Stimulated activated CD4-positive, alpha-beta T cell treated with anti-CD3 and anti-CD28 coated beads, TNF-alpha, amount 100 ng/mL, for 24 hours (primary cell): ENCODE data around the gene RHCG.
A peak's percentile ranks its signal among the peaks of the same experiment; 100 is the strongest.

Experiments used
- DNase-seq, 3 experiments: peaks; one replicate each; pipeline ENCODE4 v3.0.0-alpha.2; 2020; ENCODE audit warnings: low read depth in 3 of 3

The RHCG gene

DNA sequence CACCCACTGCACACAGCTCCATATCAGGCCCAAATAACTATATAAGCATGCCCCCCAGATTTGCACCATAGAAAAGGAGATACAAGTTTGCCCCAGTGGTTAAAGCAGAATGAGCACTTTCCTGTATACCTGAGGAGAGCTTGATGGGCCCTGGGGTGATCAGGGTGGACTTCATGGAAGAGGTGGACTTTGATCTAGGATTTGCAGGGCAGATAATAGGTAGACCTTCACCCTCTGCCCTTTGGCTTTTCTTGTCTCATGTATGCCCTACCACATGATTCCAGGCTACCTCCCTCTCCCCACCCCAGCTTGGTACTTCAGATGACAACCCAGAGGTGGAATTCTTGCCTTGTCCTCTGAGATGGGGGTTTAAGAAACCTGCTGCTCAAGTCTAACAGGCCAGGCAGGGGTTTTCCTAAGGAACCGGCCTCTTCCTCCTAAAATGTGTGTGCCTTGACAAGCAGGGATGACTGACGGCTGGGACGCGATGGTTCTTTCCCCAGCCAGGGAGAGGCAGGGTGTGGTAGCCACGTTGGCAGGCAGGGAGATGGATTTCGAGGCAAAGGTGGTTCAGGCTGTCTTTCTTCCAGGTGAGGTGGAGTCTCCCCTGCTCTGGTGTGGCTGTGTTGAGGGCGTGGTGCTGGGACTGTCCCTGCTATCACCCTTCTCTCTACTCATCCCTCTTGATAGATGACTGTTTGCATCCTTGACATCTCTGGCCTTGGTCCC is 6.6 kb upstream of the RHCG start:
- DNase-seq: no peak

- DNase-seq: no peak
Measured at GRCh38 chr15:89501646-89502045, 5.3 kb upstream of the RHCG start.

DNA sequence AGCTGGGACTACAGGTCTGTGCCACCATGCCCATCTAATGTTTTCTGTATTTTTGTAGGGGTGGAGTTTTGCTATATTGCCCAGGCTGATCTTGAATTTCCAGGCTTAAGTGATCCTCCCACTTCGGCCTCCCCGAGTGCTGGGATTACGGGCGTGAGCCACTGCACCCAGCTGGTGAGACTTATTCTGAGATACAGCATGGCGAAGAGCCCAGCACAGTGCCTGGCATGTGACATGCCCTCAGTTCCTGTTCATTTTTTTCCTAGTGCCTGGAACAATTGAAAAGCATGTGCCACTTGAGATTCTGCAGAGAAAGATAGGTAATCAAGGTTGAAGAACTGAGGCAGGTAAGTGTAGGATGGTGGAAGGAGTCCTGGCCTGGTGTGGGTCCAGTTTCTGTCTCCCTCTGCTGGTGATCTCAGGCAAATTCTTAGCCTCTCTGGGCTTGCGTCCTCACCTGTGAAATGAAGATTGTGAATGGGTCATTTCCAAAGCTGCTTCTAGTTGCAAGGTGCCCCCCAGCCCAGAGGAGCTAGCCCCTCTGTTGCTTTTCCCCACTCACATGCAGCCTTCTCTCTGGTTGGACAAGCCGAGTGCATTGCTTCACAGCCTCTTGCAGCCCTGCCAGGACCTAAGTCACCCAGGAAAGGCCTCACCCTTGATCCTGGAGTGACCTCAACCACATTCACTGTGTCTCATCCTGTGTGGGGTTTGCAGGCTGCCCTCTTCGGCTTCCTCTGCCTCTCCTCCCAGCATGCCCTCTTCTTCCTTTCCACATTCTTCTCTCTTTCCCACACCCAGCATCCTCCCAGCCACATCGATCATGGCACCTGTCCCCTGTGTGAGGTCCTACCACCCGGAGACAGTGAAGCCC is 4.3 kb upstream of the RHCG start:
- no peak for DNase-seq

DNA sequence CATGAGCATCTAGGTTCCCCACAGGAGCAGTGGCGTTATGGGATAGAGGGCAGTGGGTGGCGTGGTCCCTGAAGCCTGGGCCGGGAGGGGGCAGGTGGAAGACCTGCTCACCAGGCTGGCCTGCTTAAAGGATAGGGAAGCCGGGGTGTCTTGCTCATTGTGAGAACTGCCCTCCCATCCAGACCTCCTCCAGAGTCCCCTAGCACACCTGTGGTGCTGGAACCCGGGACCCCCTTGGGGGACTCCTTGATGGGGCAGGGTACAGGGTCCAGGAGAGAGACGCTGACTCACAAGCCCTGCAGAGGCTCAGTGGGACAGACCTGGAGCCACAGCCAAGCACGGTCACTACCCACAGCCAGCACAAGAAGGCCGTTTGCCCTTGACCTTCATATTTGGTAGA is 2.8 kb upstream of the RHCG start:
- DNase-seq: no peak

GRCh38 chr15:89498574-89498906 is 2.2 kb upstream of the RHCG start:
- no peak for DNase-seq

DNA sequence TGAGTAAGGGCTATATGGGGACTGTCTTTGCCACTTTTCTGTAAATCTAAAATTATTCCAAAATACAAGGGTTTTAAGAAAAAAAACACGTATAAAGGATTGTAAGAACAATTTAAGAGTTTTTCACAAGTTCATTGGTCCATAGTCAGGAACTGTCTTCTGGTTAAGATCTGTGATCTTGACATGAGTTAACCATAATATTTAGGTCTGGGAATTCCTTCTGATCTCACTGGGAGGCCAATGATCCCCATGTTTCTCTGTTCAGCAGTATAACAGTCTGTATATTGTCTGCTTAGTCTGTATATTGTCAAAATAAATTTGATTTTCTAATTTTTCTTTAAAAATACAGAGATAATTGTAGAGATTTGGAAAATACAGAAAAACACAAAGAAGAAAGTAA is 848 bp upstream of the RHCG start:
- no peak for DNase-seq

DNA sequence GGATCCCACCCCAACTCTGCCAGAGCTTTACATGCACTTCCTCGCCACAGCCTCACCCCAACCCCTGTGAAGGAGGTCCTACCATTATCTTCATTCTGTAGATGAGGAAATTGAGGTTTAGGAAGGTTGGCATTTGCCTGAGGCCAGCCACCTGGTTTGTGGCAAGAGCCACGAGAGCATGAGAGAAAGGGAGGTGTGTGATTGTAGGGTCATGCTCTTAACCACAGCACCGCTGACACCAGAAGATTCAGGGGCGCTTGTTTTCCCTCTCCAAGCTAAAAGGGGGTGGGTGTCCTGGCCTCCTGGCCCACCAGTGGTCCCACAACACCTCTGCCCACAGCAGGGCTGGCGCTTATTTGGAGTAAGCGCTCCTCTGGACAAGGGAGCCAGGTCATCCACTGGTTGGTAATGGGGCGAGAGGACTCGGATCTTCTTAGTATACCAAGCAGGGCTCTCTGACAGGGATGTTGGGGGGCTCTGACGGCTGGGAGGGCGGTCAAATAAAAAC is 691 bp downstream of the RHCG start:
- DNase-seq: no peak

DNA sequence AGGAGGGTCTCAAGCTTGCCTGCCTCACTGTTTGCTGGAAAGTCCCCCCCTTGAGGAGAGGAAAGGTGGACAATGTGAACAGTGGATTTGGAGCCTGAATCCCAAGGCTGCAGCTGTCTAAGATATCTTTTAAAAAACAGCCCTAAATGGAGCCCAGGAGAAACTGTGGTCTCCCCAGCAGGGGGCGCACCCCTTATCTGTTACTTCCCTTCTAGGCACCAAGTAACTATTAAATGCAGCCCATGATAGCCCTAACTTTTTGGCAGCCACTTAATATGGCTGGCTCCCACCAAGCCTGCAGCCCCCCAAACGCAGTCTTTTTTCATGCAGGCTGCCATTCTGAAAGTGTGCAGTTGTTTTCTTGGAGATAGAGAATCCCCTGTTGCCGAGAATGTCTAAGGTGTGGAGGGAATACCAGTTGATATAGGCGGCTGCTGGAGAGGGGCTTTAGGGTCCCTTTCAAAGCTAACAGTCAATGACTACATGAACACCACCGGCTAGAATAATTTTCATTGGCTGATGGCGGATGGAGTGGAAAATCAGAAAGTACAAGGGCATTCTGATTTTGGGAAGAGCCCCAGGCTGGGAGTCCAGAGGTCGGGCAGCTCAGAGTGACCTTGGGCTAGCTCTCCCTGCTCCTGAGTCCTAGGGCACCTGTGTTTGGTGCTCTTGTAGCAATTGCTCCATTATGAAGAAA is 1.3 kb downstream of the RHCG start:
- peak in 1 of 3 experiments; percentile 32 for DNase-seq

DNA sequence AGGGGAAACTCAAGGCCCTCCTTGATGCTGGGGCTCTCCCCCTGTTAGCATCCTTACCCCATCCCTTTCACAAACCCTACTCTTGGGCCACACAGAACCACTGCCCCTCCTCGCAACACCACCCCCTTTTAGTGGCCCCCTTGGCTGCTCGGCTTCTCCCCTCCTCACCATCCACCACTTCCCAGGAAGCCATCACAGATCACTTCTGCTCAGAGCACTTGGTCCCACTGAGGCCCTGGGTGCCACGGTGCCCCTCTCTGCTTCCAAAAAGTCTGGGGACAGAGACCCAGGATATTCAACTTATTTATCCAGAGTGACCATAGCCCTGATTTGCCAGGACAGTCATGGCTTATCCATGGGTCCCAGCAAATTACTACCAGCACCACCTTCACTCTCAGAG is 2.4 kb downstream of the RHCG start:
- no peak for DNase-seq

DNA sequence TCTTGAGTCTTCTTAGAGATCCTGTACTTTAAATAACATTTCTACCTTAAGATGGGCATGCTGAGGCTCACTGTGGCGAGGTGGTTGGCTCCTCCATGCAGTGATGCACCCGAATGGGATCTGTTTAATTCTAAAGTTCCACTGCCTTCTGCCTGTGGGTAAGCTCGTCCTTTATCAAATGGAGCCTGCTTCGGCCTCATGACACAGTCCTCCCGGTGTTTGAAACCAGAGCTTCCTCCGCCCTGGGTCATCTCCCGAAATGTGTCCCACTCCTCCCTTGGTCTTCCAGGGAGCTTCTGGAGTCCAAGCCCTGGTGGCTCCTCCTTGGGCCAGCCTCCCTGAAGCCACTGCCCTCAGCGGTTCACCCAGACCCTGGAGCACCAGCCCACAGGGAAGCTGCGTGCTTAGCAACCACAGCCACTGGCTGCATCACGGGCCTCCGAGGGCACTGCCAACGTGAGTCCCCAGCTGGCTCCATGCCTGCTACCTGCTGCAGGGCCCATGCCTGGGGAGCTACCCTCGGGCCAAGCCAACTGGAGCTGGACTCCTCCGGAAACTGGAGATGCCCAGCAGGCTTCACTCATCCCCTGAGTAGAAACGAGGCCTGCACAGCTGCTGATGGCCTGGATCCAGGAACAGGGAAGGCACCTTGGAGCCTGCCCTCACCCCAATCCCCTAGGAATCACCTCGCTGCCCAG is 3.3 kb downstream of the RHCG start:
- no peak for DNase-seq

- DNase-seq: peak in 1 of 3 experiments; percentile 11
Measured at GRCh38 chr15:89492111-89492641, 4.2 kb downstream of the RHCG start.

DNA sequence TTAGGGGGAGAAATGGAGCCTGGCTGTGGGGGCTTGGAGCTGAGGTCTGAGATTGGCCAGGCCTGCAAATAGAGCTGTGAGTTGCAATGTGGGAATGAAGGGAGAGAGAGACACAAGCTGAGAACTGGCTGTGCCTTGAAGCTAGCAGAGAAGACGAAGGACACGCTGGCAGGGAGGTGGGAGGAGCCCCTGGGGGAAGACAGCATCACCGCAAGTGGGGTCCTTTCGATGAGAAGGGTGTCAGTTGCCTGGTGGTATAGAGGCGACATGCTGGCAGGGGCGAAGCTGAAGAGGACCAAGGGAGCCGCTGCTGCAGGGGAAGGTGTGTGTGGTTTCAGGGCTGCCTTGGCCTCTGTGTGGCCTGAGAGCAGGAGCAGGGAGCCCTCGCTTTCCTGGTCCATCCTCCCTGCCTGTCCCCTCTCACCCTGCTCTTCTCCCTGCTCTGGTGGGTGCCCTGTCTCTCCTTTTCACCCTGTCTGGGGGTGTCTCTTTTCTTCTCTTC is 5.5 kb downstream of the RHCG start:
- DNase-seq: no peak

DNA sequence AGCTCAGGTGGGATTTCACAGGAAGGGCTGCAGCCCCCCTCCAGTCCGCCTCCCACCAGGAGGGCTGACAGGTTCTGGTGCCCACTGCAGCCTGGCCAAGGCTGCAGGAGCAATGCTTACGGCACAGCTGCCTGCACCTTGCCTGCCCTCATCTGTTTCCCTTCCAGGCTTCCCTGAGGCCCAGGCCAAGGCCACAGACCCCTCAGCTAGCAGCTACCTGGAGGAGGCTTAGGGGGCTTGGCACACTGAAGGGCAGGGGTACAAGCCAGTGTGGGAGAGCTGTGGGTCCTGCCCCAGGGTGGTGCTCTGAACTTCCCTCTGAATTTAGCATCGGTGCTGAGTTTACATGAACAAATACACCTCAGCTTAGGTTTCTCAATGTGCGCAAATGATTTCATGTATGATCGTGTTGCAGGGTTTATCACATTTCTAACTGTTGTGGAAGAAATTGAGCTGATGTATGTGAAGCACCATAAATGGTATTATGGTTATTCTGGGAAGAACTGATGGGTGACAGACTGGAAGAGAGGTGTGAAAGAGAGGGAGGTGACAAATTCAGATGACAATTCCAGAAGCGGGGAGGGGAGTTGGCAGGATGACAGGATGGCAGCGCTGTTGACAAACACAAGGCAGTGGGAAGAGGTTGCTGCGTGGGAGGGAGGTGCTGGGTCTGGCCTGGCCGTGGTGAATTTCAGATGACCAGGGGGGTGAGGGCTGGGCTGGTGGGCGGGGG is 6.1 kb downstream of the RHCG start:
- DNase-seq: no peak

DNA sequence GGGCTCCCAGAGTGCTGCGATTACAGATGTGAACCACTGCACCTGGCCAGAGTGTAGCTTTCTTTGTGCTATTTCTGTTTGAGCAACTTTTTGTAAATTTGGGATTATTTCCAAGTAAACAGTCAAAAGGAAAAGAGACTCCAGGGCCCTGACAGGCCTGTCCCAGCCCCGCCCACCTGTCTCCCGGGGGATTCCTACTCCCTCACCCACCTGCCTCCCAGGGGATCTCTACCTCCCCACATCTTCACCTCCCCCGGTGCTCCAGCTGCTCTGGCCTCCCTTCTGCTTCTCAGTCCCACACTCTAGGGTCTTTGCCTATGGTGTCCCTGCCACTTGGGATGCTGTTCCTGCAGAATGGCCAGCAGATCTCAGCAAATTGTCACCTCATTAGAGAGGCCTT is 7.0 kb downstream of the RHCG start:
- DNase-seq: no peak

GRCh38 chr15:89487791-89488190 is 8.6 kb downstream of the RHCG start:
- no peak for DNase-seq

GRCh38 chr15:89486726-89487050 is 9.7 kb downstream of the RHCG start:
- DNase-seq: peak in 1 of 3 experiments; percentile 57

DNA sequence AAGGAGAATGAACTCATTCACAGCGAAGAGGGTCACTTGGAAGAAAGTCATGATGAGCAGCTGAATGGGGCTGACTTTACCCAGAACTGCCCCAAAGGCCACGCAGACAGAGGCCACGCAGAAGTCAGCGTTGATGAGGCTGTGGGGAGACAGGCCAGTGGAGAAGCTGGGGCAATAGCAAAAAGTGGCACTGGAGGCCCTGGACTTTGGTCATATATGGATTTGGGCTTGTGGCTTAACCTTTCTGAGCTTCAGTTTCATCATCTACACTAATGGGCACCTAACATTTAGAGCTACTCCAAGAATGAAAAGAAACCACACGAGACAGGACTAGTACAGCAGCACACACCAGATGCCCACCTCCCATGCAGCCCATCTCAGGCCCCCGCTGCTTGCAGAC is 13.3 kb downstream of the RHCG start:
- DNase-seq: no peak

DNA sequence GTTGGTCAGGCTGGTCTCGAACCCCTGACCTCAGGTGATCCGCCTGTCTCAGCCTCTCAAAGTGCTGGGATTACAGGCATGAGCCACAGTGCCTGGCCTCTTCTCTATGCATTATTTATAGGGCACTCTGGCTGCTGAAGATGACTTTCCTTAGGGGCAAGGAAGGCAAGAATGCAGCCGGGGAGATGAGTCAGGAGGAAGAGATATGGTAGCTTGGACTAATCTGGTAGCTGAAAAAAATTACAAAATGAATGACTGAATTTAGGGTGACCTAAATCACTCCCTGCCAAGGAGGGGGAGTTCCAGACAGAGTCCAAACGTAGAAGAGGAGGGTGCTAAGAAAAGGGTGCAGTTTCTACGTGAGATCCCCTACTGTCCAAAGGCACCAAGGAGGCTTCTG is 14.2 kb downstream of the RHCG start:
- no peak for DNase-seq

GRCh38 chr15:89480505-89480904 is 15.9 kb downstream of the RHCG start:
- no peak for DNase-seq

DNA sequence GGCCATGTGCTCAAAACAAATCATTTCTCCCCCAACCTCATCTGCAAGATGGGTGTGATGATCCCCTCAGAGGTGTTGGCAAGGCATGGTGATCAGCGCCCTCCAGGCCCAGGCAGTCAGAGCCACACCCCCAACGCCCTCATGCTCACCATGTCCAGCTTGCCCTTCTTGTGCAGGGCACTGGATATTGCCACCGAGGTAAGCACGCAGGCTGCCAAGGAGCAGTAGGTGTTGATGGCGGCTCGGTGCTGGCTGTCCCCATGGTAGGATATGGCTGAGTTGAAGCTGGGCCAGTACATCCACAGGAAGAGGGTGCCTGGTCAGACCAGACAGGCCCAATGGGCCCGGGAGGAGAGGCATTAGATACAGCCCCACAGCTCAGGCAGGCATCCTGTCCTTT is 17.2 kb downstream of the RHCG start:
- no peak for DNase-seq
